ENCODE measurements around the gene MICAL2. TPM values are rescaled to one million over a fixed set of nuclear protein-coding genes. Genes with fewer than 3 reads are reported as not detected.

MICAL2 gene
- total and polyA plus RNA-seq, 2 donors (not counting 1 experiment from before 2014, with no cell fraction given), result 0.32 to 0.40 TPM

DNA sequence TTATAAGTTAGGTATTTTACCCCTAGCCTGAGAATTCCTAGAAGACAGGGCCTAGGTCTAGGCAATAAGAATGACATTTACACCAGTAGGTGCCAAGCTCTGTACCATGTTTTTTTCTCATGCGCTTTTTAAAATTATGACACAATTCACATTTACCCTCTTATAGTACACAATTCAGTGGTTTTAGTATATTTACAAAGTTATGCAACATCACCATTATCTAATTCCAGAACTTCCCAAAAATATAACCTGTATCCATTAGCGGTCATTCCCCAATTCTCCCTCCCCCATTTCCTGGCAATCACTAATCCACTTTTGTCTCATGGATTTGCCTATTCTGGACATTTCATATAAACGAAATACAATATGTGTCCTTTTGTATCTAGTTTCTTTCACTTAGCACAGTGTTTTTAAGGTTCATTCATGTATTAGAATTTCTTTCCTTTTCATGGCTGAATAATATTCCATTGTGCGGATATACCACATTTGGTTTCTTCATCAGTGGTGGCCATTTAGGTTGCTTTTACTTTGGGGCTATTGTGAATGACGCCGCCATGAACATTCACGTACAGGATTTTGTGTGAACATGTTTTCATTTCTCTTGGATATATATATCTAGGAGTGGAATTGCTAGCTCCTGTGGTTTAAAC, 92.4 kb downstream of the MICAL2 start:
- H3K4me1 Mint-ChIP-seq, result no peaks in the 10 kb centered on the region
- DNase-seq, result no peak

DNA sequence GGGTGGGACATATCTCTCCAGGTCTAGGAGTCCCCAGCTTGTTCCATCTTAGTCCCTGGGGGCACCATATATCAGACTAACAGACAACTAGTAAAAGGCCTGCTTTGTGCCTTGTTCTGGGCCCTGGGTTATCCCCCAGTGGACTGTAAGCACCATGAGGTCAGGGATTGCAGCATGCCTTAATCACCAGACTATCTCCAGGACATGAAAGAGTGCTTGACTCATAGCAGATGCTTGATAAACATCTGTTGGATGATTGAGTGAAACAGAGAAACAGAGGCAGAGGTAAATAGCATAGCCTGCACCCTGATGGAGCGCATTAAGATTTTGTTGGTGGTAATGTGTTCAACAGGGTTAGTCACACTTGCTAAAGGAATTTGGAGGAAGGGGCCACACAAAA, 94.1 kb downstream of the MICAL2 start:
- ChIA-PET CTCF (no interaction called here), POLR2A (no interaction called here)
- no peak overlapping the region for H2AFZ ChIP-seq (ENCODE audit: insufficient read depth, low read depth, low read length, poor library complexity, severe bottlenecking)
- peaks cover 0 to 2% (median 0%) of the 10 kb centered on the region in 4 experiments for H3K27me3 ChIP-seq (replicated peaks in 1 of 4; ENCODE audit: control extremely low read depth in 1 of 4, control insufficient read depth in 3 of 4, insufficient read depth in 4 of 4, low read length in 3 of 4)
- Mint-ChIP-seq H3K27ac (no peak overlapping the region), H3K9me3 (ENCODE audit: insufficient read depth) (no peaks in the 10 kb centered on the region), H3K4me1 (no peaks in the 10 kb centered on the region), H3K4me3 (no peak overlapping the region), H3K27me3 (peaks cover 22% of the 10 kb centered on the region)
- 100% methylated on average over 1 of the region's 1 CpG for WGBS (ENCODE audit: insufficient coverage)
- H3K4me1 ChIP-seq (ENCODE audit: control insufficient read depth in 2 of 2, insufficient read depth in 2 of 2, low read length in 2 of 2), result no peaks in the 10 kb centered on the region
- no peak for TF ChIP-seq EZH2 (IDR thresholded peaks at IDR 0.05; ENCODE audit: borderline replicate concordance, insufficient read depth, low read depth, low read length, poor library complexity, severe bottlenecking)
- TF ChIP-seq, protein P1, sequence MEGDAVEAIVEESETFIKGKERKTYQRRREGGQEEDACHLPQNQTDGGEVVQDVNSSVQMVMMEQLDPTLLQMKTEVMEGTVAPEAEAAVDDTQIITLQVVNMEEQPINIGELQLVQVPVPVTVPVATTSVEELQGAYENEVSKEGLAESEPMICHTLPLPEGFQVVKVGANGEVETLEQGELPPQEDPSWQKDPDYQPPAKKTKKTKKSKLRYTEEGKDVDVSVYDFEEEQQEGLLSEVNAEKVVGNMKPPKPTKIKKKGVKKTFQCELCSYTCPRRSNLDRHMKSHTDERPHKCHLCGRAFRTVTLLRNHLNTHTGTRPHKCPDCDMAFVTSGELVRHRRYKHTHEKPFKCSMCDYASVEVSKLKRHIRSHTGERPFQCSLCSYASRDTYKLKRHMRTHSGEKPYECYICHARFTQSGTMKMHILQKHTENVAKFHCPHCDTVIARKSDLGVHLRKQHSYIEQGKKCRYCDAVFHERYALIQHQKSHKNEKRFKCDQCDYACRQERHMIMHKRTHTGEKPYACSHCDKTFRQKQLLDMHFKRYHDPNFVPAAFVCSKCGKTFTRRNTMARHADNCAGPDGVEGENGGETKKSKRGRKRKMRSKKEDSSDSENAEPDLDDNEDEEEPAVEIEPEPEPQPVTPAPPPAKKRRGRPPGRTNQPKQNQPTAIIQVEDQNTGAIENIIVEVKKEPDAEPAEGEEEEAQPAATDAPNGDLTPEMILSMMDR (IDR thresholded peaks at IDR 0.05), result no peak
- no peak for DNase-seq
- H3K4me2 ChIP-seq (replicated peaks; ENCODE audit: low read depth, low read length, poor library complexity, severe bottlenecking), result no peak overlapping the region
- peaks cover 0 to 2% (median 0%) of the 10 kb centered on the region in 3 donors for H3K9me3 ChIP-seq (ENCODE audit: control extremely low read depth in 1 of 3, control insufficient read depth in 2 of 3, insufficient read depth in 1 of 3, low read length in 2 of 3)
- no peaks in the 10 kb centered on the region for H3K36me3 ChIP-seq (replicated peaks in 1 of 2; ENCODE audit: control extremely low read depth in 1 of 2, control insufficient read depth in 1 of 2, extremely low read depth in 1 of 2, insufficient read depth in 2 of 2, low read length in 1 of 2)
- no peak for ATAC-seq (ENCODE audit: low read depth)
- intact Hi-C loops (cut with micrococcal nuclease), result no loop called here
- H3K4me3 ChIP-seq (ENCODE audit: control extremely low read depth in 1 of 5, extremely low read depth in 1 of 5, insufficient read depth in 1 of 5, low read depth in 2 of 5, low read length in 4 of 5), result no peak overlapping the region
- H3K79me2 ChIP-seq (ENCODE audit: control insufficient read depth, insufficient read depth, low read length), result no peaks in the 10 kb centered on the region
- no peak overlapping the region for H3K27ac ChIP-seq (ENCODE audit: low read length in 2 of 2)
- no peak overlapping the region for H3K9ac ChIP-seq (ENCODE audit: low read length)
- H4K20me1 ChIP-seq (ENCODE audit: control insufficient read depth, insufficient read depth, low read length, poor library complexity, severe bottlenecking), result no peaks in the 10 kb centered on the region

More for the DNA sequence above, 92.4 kb downstream of the MICAL2 start:
- Histone ChIP-seq H3K4me1 (ENCODE audit: control insufficient read depth in 2 of 2, insufficient read depth in 2 of 2, low read length in 2 of 2) (no peaks in the 10 kb centered on the region), H4K20me1 (ENCODE audit: control insufficient read depth, insufficient read depth, low read length, poor library complexity, severe bottlenecking) (no peaks in the 10 kb centered on the region), H3K79me2 (ENCODE audit: control insufficient read depth, insufficient read depth, low read length) (no peaks in the 10 kb centered on the region), H3K9me3 (ENCODE audit: control extremely low read depth in 1 of 3, control insufficient read depth in 2 of 3, insufficient read depth in 1 of 3, low read length in 2 of 3) (peaks cover 0 to 2% (median 0%) of the 10 kb centered on the region in 3 donors), H2AFZ (ENCODE audit: insufficient read depth, low read depth, low read length, poor library complexity, severe bottlenecking) (no peak overlapping the region), H3K4me3 (ENCODE audit: control extremely low read depth in 1 of 5, extremely low read depth in 1 of 5, insufficient read depth in 1 of 5, low read depth in 2 of 5, low read length in 4 of 5) (no peak overlapping the region), H3K4me2 (replicated peaks; ENCODE audit: low read depth, low read length, poor library complexity, severe bottlenecking) (no peak overlapping the region), H3K27ac (ENCODE audit: low read length in 2 of 2) (no peak overlapping the region), H3K27me3 (replicated peaks in 1 of 4; ENCODE audit: control extremely low read depth in 1 of 4, control insufficient read depth in 3 of 4, insufficient read depth in 4 of 4, low read length in 3 of 4) (no peaks in the 10 kb centered on the region), H3K36me3 (replicated peaks in 1 of 2; ENCODE audit: control extremely low read depth in 1 of 2, control insufficient read depth in 1 of 2, extremely low read depth in 1 of 2, insufficient read depth in 2 of 2, low read length in 1 of 2) (no peaks in the 10 kb centered on the region), H3K9ac (ENCODE audit: low read length) (no peak overlapping the region)
- Mint-ChIP-seq H3K4me3 (no peak overlapping the region), H3K27ac (no peak overlapping the region), H3K9me3 (ENCODE audit: insufficient read depth) (no peaks in the 10 kb centered on the region), H3K27me3 (peaks cover 9% of the 10 kb centered on the region)
- CTCF ChIA-PET, result no interaction called here
- POLR2A ChIA-PET, result no interaction called here
- intact Hi-C loops (cut with micrococcal nuclease), result no loop called here
- whole genome bisulfite sequencing (ENCODE audit: insufficient coverage), result 100% methylated on average over 2 of the region's 7 CpGs
- ATAC-seq (ENCODE audit: low read depth), result no peak
- TF ChIP-seq, protein P1 (IDR thresholded peaks at IDR 0.05), result no peak
- TF ChIP-seq EZH2 (IDR thresholded peaks at IDR 0.05; ENCODE audit: borderline replicate concordance, insufficient read depth, low read depth, low read length, poor library complexity, severe bottlenecking), result no peak

Measured in B cell (primary cell).